Prostate gland (tissue), 2 donors: ENCODE results near the gene SH2D4B.

Experiments
- POLR2A ChIP-seq: fragments of 450-650 bp; IDR thresholded peaks from one replicate; pipeline ENCODE4 v1.6.1; 2016; ENCODE audit warnings: antibody characterized with exemption, mild to moderate bottlenecking
- TF ChIP-seq, protein P1 (sequence below), 4 experiments: fragments of 200-600 bp in 2 of 4; fragments of 450-650 bp in 2 of 4; sonication (generic) in 2 of 4; IDR thresholded peaks; 1 replicate in 3 of 4; 2 replicates in 1 of 4; pipeline ENCODE4 v1.5.1; 2016 to 2019; ENCODE audit warnings: antibody characterized with exemption in 4 of 4, mild to moderate bottlenecking in 2 of 4, moderate library complexity in 2 of 4

DNA sequence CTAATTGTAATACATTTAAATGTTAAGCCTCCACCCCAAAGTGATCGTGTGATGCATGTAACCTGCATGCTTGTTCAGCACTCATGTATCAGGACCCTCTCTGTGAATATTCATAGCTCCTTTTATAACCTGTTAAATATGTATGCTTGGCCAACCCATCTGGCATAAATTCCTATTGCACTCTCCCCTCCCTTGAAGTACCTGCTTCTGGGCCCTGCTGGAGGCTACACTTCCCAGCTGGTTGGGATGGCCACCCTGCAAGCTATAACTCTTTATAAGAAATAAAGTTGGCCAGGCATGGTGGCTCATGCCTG is 149.7 kb downstream of the SH2D4B start:
- TF ChIP-seq, protein P1, sequence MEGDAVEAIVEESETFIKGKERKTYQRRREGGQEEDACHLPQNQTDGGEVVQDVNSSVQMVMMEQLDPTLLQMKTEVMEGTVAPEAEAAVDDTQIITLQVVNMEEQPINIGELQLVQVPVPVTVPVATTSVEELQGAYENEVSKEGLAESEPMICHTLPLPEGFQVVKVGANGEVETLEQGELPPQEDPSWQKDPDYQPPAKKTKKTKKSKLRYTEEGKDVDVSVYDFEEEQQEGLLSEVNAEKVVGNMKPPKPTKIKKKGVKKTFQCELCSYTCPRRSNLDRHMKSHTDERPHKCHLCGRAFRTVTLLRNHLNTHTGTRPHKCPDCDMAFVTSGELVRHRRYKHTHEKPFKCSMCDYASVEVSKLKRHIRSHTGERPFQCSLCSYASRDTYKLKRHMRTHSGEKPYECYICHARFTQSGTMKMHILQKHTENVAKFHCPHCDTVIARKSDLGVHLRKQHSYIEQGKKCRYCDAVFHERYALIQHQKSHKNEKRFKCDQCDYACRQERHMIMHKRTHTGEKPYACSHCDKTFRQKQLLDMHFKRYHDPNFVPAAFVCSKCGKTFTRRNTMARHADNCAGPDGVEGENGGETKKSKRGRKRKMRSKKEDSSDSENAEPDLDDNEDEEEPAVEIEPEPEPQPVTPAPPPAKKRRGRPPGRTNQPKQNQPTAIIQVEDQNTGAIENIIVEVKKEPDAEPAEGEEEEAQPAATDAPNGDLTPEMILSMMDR (IDR thresholded peaks at IDR 0.05), result no peak
- no peak for TF ChIP-seq POLR2A
